Tongue (tissue), 1 donor: ENCODE results near the gene DTYMK. TPM values are rescaled to one million over a fixed set of nuclear protein-coding genes. Genes with fewer than 3 reads are reported as not detected.

Source experiments
- total RNA-seq: library from RNA; depleted of rRNA; stranded (reverse); fragments of >200 nt; gene quantifications from one replicate; pipeline ENCODE4 v1.2.3, GENCODE V29; 2014

The DTYMK gene
- total RNA-seq, 1 donor from 2014 or later, result 20.0 TPM

Other genes with a start within 250 kb of the DTYMK start
- 244 TPM for gene STK25, start 178.2 kb downstream of the DTYMK start, total RNA-seq
- 28.0 TPM for gene BOK, start 128.1 kb downstream of the DTYMK start, total RNA-seq
- 27.5 TPM for gene THAP4, start 49.7 kb downstream of the DTYMK start, total RNA-seq
- gene ATG4B, start 49.1 kb downstream of the DTYMK start, total RNA-seq, result 45.7 TPM
- gene ING5, start 15.2 kb upstream of the DTYMK start, total RNA-seq, result 26.4 TPM
- 23.1 TPM for gene D2HGDH, start 47.8 kb upstream of the DTYMK start, total RNA-seq
- gene GAL3ST2, start 90.0 kb upstream of the DTYMK start, total RNA-seq, result not detected
- 9.4 TPM for gene NEU4, start 122.4 kb upstream of the DTYMK start, total RNA-seq
- gene PDCD1, start 172.1 kb upstream of the DTYMK start, total RNA-seq, result not detected
- not detected for gene RTP5, start 182.9 kb upstream of the DTYMK start, total RNA-seq